Heart left ventricle (tissue), 16 donors: Measurements from ENCODE around the gene PFN1. TPM values are rescaled to one million over a fixed set of nuclear protein-coding genes. Genes with fewer than 3 reads are reported as not detected.

ENCODE experiments used
- ATAC-seq, 4 donors: fragments of 200-7000 bp; cut with Tn5 transposase; one replicate each; pipeline ENCODE4 v1.9.1; 2020 to 2022; ENCODE audit warnings: moderate library complexity in 4 of 4, mild to moderate bottlenecking in 3 of 4, moderate number of reproducible peaks in 1 of 4
- DNase-seq, 5 donors: peaks; one replicate each; pipeline ENCODE4 v3.0.0-alpha.2; 2020
- H3K27ac ChIP-seq, 12 donors: fragments of 200-600 bp; sonication (generic) in 4 of 12; one replicate each; pipeline versions ENCODE4 v1.5.0 to v1.8.0; 2016 to 2022; ENCODE audit warnings: mild to moderate bottlenecking in 2 of 12
- H3K27me3 ChIP-seq, 9 donors: fragments of 200-600 bp; sonication (generic) in 2 of 9; one replicate each; pipeline versions ENCODE4 v1.5.1 to v1.8.0; 2016 to 2022; ENCODE audit warnings: mild to moderate bottlenecking in 3 of 9
- H3K36me3 ChIP-seq, 9 donors: fragments of 200-600 bp; sonication (generic) in 2 of 9; one replicate each; pipeline versions ENCODE4 v1.5.0 to v1.8.0; 2018 to 2022; ENCODE audit warnings: mild to moderate bottlenecking in 2 of 9
- H3K4me1 ChIP-seq, 12 donors: fragments of 200-600 bp; sonication (generic) in 4 of 12; one replicate each; pipeline versions ENCODE4 v1.5.0 to v1.8.0; 2016 to 2022; ENCODE audit warnings: mild to moderate bottlenecking in 3 of 12
- H3K4me3 ChIP-seq, 12 donors: fragments of 200-600 bp; sonication (generic) in 4 of 12; one replicate each; pipeline versions ENCODE4 v1.5.0 to v1.8.0; 2017 to 2022; ENCODE audit warnings: mild to moderate bottlenecking in 9 of 12, moderate library complexity in 4 of 12
- H3K9me3 ChIP-seq, 12 donors: fragments of 200-600 bp; sonication (generic) in 4 of 12; one replicate each; pipeline versions ENCODE4 v1.5.0 to v1.8.0; 2016 to 2022; ENCODE audit warnings: mild to moderate bottlenecking in 1 of 12
- CTCF ChIP-seq, 12 donors: fragments of 200-600 bp; sonication (generic) in 4 of 12; IDR thresholded peaks; one replicate each; pipeline versions ENCODE4 v1.5.0 to v1.8.0; 2018 to 2022; ENCODE audit warnings: antibody characterized with exemption in 12 of 12, mild to moderate bottlenecking in 5 of 12
- POLR2A ChIP-seq, 2 donors: fragments of 450-650 bp; IDR thresholded peaks; one replicate each; pipeline ENCODE4 v1.6.1; 2017; ENCODE audit warnings: antibody characterized with exemption in 2 of 2, mild to moderate bottlenecking in 2 of 2, moderate library complexity in 2 of 2
- WGBS, 4 donors: extraction: QIAGEN DNeasy Blood & Tissue Kit in 2 of 4; methylation state at CpG; one replicate each; pipeline versions ENCODE4 v1.1.5 to v1.1.7; 2013 to 2018; 5-methylcytosine and 5-hydroxymethylcytosine counted together
- intact Hi-C, 10 donors: fragments of 100-400 bp; cut with DNase I; formaldehyde crosslinking; loops; one replicate each; pipeline versions ENCODE4 v1.11.1 to v1.14.2; 2022
- polyA plus RNA-seq, 2 donors: library from polyadenylated mRNA; stranded (reverse); fragments of 200-250 nt; gene quantifications; one replicate each; pipeline ENCODE4 v1.2.3, GENCODE V29; 2013
- total RNA-seq, 9 donors: library from RNA; depleted of rRNA in 2 of 9; stranded (reverse); fragments of >200 nt in 2 of 9; fragmentation: NEBNext Ultra II Directional in 3 of 9; extraction: Animal tissue kit (Norgen Biotek cat#: 25700) in 3 of 9; gene quantifications; one replicate each; pipeline versions ENCODE4 v1.1.0 to v1.2.4, GENCODE V29; 2016 to 2023
- donor health status: ischemic (EF 13 %, LVEDD 7.1; RV severe dilation, severe dysfunction).
- donor health status: healthy with polysubstance abuse.
- donor health status: DM: no; HTN: yes; CAD: no.
- donor health status: DM: no; HTN: no; CAD: no.
- donor health status: ischemic (EF 25% LVEDD 6.9; RV normal size, moderate dysfunction).
- donor health status: ischemic (EF 25% LVEDD 5.7; RV mildly dilated, moderate dysfunction).
- donor health status: healthy.
- donor health status: DM: yes; HTN: yes; CAD: no.
- donor health status: ischemic (EF 35%, LVEDD 5.7; RV mildly dilated, moderate dysfunction).
- donor health status: nonischemic (EF 11% LVEDD 7.7; RV severe dilation, severe dysfunction).
- donor health status: DM: yes; HTN: yes; CAD: no.
- donor health status: PGD.
- donor health status: ischemic (EF 29% LVEDD 5.4; RV normal size, mild dysfunction).
- donor health status: nonischemic (EF 23%, LVEDD 6.1; RV moderate dilation, normal function).

The PFN1 gene
- total and polyA plus RNA-seq, 11 donors: 145 to 982 (median 234) TPM

DNA sequence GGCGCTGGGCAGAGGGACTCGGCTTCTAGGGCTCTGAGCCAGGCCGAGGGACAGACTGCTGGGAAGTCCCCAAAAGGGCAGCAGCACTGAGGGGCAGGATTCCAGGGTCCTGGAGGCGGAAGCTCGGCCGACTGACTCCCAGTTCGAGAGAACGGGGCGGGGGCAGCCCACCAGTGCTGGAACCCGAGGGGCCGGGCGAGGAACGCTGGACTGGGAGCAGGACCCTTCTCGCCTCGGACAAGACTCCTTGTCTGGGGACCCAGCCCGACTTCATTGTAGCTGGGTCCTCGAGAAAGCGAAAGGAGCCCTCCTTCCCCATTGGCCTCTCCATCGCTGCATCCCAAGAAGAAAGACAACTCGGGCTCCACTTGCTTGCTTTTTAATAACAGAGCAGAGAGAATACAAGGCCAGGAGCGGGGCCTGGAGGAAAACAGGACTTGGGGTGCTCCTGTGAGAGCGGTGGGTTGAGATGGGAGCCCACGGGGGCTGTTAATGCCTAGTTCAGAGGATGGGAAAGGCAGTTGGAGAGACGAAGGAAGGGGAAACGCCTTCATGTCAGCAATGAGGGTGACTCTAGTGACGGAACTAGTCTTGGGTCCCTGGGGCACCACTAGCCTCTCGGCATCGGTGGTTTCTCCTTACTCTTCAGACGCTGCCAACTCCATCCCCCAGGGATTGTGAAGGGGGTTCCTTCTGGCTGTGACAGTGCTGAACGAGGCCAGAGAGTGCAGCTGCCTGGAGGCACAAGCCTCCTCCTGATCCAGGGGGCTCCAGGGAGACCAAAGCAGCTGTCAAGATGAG lies 39.6 kb upstream of the PFN1 start:
- ATAC-seq (peak in 2 of 4 donors; percentile 3 to 46), DNase-seq (peak in 3 of 5 donors; percentile 50 to 66 (median 54))
- intact Hi-C loops: loop anchor here (1.0 to 10.0 kb wide), 11 partner anchors 19 to 251 kb away; partner anchors contain the start of genes GP1BA (in 2 of the 10), CXCL16 (in 1 of the 10), PFN1 (in 1 of the 10) and SPAG7 (in 1 of the 10)
- TF ChIP-seq CTCF (IDR thresholded peaks at IDR 0.05): no peak
- peak in 1 of 2 donors; percentile 24 for TF ChIP-seq POLR2A (IDR thresholded peaks at IDR 0.05)
- peak overlapping the region; percentile 77 to 97 (median 93) for H3K27ac ChIP-seq
- peaks cover 0 to 27% (median 23%) of the 10 kb centered on the region in 12 donors for H3K4me1 ChIP-seq
- H3K27me3 ChIP-seq: no peaks in the 10 kb centered on the region
- H3K4me3 ChIP-seq: peak overlapping the region; percentile 49 to 95 (median 76)
- H3K36me3 ChIP-seq: peaks cover 0 to 27% (median 16%) of the 10 kb centered on the region in 9 donors
- no peaks in the 10 kb centered on the region for H3K9me3 ChIP-seq
- WGBS, 4 donors: 2 to 6% (median 4%) methylated on average over 21 to 30 of the region's 30 CpGs

GRCh38 chr17:4986951-4987766 lies 38.8 kb upstream of the PFN1 start, which contains the start of gene CAMTA2:
Gene CAMTA2 (minus strand): TSS chr17:4987675. CDS start chr17:4986222, 1,453 bp downstream.
- peak within 1 kb of the TSS; percentile 77 to 97 (median 93) for H3K27ac ChIP-seq
- intact Hi-C loops: loop anchor here (1.0 to 10.0 kb wide), 11 partner anchors 18 to 250 kb away; partner anchors contain the start of genes GP1BA (in 2 of the 10), CXCL16 (in 1 of the 10), PFN1 (in 1 of the 10) and SPAG7 (in 1 of the 10)
- ATAC-seq (peak; percentile 91 to 97 (median 97)), DNase-seq (peak; percentile 93 to 95 (median 94))
- H3K4me1 ChIP-seq: peaks cover 0 to 32% (median 23%) of the 10 kb centered on the region in 12 donors
- 0 to 1% (median 1%) methylated on average over 41 to 78 of the region's 78 CpGs for WGBS, 4 donors
- peak within 1 kb of the TSS; percentile 49 to 95 (median 76) for H3K4me3 ChIP-seq
- H3K36me3 ChIP-seq: peaks cover 0 to 36% (median 24%) of the 10 kb centered on the region in 9 donors
- TF ChIP-seq CTCF (IDR thresholded peaks at IDR 0.05): peak; percentile 63 to 94 (median 80)
- TF ChIP-seq POLR2A (IDR thresholded peaks at IDR 0.05): peak in 1 of 2 donors; percentile 90
- H3K9me3 ChIP-seq: no peaks in the 10 kb centered on the region
- H3K27me3 ChIP-seq: no peaks in the 10 kb centered on the region

GRCh38 chr17:4986403-4986802 lies 38.1 kb upstream of the PFN1 start:
- TF ChIP-seq CTCF (IDR thresholded peaks at IDR 0.05): no peak
- no peaks in the 10 kb centered on the region for H3K9me3 ChIP-seq
- no peaks in the 10 kb centered on the region for H3K27me3 ChIP-seq
- WGBS, 4 donors: 23 to 46% (median 31%) methylated on average over 5 of the region's 5 CpGs
- H3K4me1 ChIP-seq: peaks cover 0 to 32% (median 23%) of the 10 kb centered on the region in 12 donors
- peak in 1 of 5 donors; percentile 39 for DNase-seq
- H3K27ac ChIP-seq: peak overlapping the region; percentile 77 to 97 (median 93)
- ATAC-seq: peak in 3 of 4 donors; percentile 1 to 29 (median 6)
- H3K4me3 ChIP-seq: peak overlapping the region; percentile 49 to 95 (median 76)
- peaks cover 0 to 43% (median 32%) of the 10 kb centered on the region in 9 donors for H3K36me3 ChIP-seq
- intact Hi-C loops: loop anchor here (2.0 to 10.0 kb wide), 9 partner anchors 18 to 249 kb away; partner anchors contain the start of genes GP1BA (in 2 of the 10), CXCL16 (in 1 of the 10), PFN1 (in 1 of the 10) and ZMYND15 (in 1 of the 10)
